GM18508 (cell line): ENCODE measurements around the gene SCNM1.
"Not testable (repeated sequence)": the region's sequence is repeated elsewhere in the genome, so short reads cannot be mapped to it uniquely, and the experiment has no call there.

Experiments used
- ATAC-seq: cut with Tn5 transposase; IDR thresholded peaks from one replicate; pipeline ENCODE4 v1.9.1; 2021; ENCODE audit warnings: moderate number of reproducible peaks; ENCODE audit not compliant: insufficient read depth, unreplicated experiment

The SCNM1 gene

GRCh38 chr1:151192047-151192446 lies 26.1 kb downstream of the SCNM1 start:
- ATAC-seq, result no peak

GRCh38 chr1:151193304-151193703 lies 27.4 kb downstream of the SCNM1 start:
- ATAC-seq, result no peak

GRCh38 chr1:151193856-151194255 lies 27.9 kb downstream of the SCNM1 start:
- ATAC-seq, result no peak

GRCh38 chr1:151194894-151195594 lies 29.1 kb downstream of the SCNM1 start:
- ATAC-seq, result not testable (repeated sequence)

GRCh38 chr1:151196292-151196800 lies 30.4 kb downstream of the SCNM1 start:
- no peak for ATAC-seq

- ATAC-seq, result no peak
These were observed 31.9 kb downstream of the SCNM1 start for GRCh38 chr1:151197863-151198253.

- peak; percentile 63 for ATAC-seq
These were observed 32.5 kb downstream of the SCNM1 start, which contains the start of gene PIP5K1A for GRCh38 chr1:151198254-151199127. PIP5K1A (plus strand) TSS chr1:151198552; CDS start chr1:151198997, 445 bp downstream.

GRCh38 chr1:151199873-151200581 lies 34.1 kb downstream of the SCNM1 start:
- no peak for ATAC-seq

- ATAC-seq, result not testable (repeated sequence)
These were observed 39.5 kb downstream of the SCNM1 start for GRCh38 chr1:151205381-151205965.

GRCh38 chr1:151210830-151211229 lies 44.9 kb downstream of the SCNM1 start:
- ATAC-seq, result no peak

GRCh38 chr1:151211972-151212705 lies 46.2 kb downstream of the SCNM1 start:
- no peak for ATAC-seq

- ATAC-seq, result no peak
These were observed 47.6 kb downstream of the SCNM1 start for GRCh38 chr1:151213560-151213959.
